ENCODE measurements around the gene NEURL1B.
"Not testable (repeated sequence)": the region's sequence is repeated elsewhere in the genome, so short reads cannot be mapped to it uniquely, and the experiment has no call there.

Gene NEURL1B

DNA sequence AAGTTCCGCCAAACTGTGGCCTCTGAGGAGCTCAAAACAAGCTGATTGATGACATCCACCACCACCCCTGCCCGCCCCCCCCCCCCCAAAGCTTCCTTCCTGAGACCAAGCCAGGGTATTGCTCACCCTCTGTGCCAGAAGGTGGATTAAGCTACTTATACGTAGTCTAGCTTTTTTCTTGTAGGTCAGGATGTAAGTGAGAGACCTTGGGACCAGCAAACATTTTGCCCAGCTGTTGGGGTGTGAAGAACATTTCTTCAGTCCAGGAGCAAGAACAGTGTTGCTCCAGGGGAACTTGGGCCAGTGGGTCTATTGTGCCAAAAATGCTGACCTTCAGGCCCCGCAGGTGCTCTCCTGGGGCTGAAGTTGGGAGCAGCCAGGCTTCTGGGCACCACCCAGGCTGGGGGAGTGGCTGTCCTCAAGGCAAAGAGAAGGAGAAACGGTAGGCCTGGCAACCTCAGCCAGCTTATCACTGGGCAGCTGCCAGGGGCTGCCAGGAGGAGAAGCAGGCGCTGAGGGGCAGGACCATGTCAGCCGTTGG is 18.0 kb downstream of the NEURL1B start:
- DNase-seq: peak; percentile 81

DNA sequence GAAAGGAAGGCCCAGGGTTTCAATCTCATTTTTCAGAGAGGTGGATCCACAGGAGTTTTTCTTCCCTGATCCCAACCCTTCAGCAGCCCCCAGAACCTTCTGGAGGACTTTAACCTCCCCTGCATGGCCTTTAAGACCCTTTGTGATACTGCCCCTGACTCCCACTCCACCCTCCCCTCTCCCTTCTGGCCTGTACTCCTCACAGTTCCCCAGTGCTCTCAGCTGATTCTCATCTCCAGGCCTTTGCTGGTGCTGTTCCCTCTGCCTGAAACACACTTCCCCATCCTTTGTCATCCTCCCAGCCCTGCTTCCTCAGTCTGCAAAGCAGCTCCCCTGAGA is 18.5 kb downstream of the NEURL1B start:
- no peak for DNase-seq

DNA sequence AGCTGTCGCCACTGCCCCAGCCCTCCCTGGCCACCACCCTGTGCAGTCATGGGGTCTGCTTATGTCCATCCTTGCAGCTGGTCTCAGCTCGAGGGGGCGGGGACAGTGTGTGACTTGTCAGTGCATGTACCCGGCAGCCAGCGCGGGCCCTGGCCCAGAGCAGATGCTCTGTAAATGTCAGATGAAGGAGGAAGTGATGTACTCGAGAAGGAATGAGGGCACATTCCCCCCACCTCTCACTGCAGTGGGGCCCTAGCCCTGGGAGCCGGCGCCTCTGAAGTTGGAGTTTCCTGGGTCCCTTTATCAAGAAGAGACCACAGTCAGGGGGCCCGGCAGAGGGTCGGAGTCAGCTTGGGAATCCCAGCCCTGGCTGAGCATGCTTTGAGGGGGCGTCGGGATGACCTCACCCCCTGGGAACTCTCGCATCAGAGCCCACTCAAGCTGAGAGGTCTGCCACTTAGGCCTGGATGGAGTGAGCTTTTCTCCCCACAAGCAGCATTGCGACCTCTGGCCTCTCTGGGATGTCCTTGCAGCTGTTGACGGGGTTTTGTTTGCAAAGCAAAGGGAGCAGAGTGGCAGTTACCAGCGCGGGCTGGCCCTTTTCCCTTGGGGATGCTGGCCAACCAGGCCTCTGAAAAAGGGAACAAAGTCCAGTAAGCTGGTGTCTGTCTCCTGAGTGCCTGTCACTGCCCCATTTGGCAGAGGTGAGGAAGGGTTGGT is 19.0 kb downstream of the NEURL1B start:
- peak; percentile 19 for DNase-seq

DNA sequence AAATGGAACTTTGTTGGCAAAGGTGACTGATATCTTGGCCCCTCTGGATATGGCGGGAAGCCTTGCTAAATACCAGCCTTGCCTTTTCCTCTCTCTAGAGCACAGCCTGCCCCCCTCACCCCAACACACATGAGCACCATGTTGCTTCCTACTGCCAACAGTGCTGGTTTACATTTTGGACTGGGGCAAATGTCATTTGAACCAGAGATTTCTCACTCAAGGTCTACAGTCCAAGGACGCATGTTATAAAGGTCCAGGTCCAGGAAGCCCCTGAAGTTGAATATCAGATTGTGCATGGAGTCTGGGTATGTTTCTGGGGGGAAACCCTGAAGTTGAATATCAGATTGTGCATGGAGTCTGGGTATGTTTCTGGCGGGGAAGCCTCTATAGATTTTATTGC is 19.9 kb downstream of the NEURL1B start:
- no peak for DNase-seq

DNA sequence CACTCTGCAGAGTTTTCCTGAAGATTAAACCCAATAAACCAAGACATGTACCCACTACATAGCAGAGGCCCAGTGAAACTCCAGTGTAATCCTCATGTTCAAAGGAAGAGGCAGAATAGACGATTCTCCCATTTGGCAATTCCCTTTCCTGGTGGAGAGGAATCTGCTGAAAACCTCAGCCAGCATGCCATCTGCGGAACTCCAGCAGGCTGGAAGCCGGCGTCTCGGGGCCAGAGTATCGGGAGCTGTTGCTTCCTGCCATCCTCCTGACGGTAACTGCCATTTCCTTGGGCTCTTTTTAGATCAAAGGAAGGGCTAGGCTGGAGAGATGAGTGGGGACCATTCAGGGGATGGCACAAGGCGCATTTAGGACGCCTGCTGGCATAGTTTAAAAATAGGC is 20.5 kb downstream of the NEURL1B start:
- DNase-seq: no peak

DNA sequence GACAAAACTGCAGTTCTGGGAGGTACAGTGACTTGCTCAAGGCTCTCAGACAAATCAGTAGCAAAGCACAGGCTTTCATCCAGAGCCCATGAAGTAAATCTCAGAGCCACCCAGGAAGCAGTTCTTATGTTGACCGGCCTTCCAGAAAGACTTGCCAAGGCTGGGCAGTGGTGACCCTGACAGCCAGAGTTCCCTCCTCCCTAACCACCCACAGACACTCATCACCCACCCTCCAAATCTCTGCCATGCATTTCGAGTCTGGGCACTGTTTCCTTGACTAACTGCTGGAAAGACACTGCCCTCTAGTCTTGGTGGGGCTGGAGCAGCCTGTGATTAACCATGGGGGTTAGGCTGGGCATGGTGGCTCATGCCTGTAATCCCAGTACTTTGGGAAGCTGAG is 21.5 kb downstream of the NEURL1B start:
- DNase-seq: no peak

DNA sequence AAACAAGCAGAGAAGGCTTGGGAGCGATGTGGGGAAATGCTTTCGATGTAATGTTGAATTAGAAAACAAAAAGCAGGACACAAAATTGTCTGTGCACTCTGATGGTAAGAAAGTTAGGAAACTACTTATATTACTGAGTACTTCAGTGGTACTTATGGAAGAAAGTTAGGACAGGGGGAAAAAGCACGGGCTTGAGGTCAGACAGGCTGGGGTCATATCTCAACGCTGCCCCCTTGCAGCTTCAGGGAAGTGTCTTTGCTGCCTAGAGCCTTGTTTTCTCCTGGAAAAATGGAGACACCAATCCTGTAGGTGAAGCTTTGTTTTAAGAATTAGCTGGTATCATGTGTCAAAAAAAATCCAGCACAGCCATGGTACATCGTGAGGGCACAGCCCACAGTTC is 23.0 kb downstream of the NEURL1B start:
- DNase-seq: no peak

DNA sequence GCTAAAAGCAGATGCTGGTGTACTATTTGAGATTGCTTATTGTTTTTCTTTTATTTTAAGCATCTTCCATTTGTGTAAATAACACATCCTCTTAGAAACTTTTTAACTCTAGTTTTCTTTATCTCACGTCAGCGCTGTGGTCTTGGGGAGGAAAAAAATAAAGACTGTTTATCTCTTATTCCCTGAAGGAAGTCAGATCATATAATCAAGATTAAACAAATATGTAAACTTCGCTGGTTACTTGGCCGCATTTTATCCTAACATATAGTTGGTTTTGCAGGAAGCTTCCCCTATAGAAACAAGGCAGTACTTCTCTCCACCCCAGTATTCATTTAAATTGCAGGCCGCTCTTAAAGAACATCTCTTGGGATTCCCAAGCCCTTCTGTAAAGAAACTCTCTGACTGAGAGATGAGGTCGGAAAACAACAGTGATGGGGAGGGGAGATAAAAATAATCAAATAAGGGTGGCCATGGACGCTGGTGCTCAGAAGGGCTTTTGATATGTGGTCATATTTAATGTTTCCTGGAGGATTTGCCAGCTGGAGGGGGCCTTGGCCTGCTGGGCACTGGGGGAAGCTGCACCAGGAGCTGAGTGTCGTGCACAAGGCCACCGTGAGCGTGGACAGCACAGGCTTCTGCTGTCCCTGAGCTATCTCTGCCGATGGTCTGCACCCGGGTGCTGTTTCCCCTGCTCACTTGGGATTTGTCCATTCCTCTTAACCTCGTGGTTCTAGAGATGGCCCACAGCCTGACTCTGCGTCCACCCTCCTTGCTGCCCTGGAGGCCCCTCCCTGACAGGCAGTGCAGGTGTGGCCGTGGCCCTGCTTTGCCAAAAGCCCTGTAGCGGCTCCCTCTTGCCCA is 23.8 kb downstream of the NEURL1B start:
- no peak for DNase-seq

DNA sequence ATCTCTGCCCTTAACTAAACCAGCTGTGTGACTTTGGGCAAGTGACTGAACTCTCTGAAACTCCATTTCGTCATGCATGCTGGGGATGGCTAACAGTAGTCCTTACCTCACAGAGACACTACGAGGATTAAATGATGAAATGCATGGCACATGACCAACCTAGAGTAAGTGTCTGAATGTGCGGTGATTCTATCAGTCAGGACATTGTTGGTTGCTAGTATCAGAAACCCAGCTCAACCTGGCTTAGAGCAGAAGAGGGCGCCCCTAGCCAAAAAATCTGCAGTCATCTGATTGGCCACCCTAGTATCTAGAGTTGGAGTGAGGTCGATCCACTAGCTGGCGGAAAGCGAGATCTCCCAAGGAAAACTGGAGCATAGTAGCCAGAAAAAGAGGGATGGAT is 25.2 kb downstream of the NEURL1B start:
- peak; percentile 40 for DNase-seq

DNA sequence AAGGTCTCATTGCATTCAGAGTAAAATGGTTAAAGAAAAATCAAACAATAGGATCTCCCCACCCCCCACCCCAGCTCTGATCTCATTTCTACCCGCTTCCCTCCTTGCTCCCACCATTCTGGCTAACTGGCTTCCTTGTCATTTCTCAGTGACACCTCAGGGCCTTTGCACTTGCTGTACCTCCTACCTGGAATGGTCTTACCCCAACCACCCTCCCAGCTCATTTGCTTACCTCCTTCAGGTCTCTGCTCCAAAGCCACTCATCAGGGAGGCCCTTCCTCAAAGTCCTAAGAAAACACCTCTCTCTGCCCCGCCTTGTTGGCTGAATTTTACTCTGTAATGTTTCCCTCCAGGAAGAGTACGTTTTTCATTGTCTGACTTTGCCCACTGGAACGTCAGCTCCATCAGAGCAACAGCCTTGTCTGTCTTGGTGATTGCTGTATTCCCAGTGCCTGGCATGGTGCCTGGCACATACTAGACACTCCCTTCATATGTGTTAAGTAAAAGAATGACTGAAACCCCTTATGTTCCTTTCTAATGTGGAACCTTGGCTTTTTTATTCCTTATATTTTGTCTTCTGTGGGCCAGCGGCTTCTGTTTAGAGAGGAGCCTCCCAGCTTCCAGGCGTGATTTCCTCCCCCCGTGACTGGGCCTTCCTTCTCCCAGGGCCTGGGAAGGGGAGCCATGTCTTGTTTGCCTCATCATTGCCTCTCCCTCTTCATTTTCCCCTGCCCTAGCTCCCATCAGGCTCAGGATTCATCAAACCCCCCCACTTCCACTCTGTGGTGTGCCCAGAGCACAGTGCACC is 26.9 kb downstream of the NEURL1B start:
- no peak for DNase-seq

DNA sequence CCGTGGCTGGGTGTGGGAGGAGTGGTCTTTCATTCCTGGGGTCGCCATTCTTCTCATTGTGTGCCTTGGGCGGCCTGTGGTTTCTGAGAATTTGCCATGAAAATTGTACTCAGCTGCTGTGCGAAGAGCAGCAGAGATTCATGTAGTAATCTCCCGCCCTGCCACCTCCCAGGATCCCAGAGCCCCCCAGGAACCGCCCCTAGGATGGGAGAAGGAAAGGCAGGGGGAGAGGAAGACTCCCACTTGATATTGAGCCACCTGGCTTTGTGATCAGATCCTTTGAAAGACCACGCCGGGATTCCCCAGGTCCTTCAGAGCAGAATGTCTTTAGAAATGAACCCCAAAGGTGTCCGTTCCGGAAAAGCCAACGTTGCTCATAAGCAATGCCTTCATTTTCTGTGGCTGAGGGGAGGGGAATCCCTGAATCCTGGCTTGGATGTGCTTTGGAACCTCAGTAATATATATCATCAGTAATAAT is 27.6 kb downstream of the NEURL1B start:
- no peak for DNase-seq

DNA sequence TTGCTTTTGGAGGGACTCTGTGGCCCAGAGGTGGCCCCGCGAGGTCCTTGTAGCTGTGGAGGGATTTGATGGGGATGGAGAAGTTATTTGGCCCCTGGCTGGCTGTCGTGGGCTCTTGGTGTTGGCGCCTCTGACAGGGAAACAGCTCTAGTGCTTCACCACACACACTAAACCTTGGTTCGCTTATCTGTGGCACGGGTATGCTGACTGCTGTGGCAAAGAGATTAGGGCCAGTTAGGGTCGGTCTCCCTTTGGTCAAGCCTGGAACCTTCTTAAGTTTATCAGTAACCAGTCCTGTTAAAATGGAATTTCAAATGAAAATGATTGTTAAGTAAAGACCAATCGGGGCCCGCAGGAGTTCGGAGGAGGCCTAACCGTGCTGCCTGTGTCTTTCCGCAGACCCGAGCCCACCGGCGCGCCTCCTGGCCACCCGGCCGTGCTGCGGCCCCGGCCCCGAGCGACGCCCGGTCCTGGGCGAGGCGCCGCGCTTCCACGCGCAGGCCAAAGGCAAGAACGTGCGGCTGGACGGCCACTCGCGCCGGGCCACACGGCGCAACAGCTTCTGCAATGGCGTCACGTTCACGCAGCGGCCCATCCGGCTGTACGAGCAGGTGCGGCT is 28.4 kb downstream of the NEURL1B start:
- peak; percentile 83 for DNase-seq

DNA sequence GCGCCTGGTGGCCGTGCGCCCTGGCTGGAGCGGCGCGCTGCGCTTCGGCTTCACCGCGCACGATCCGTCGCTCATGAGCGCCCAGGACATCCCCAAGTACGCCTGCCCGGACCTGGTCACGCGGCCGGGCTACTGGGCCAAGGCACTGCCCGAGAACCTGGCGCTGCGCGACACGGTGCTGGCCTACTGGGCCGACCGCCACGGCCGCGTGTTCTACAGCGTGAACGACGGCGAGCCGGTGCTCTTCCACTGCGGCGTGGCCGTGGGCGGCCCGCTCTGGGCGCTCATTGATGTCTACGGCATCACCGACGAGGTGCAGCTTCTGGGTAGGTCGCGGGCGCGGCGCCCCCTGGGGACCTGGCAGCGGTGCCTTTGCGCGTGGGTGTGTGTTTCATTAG is 28.9 kb downstream of the NEURL1B start:
- DNase-seq: no peak

DNA sequence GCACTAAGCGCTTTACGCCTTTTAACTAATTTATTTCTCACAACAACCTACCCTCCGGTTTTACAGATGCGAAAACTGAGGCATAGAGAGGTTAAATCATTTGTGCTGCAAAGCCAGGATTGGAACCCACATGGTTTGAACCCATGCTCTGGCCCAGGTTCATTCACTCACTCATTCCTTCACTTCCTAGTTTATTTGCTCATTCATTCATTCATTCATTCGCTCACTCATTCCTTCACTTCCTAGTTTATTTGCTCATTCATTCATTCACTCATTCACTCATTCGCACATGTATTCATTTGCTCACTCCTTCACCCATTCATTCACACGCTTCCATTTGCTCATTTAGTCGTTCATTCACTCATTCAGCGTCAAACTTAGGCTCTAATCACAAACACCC is 29.4 kb downstream of the NEURL1B start:
- no peak for DNase-seq

DNA sequence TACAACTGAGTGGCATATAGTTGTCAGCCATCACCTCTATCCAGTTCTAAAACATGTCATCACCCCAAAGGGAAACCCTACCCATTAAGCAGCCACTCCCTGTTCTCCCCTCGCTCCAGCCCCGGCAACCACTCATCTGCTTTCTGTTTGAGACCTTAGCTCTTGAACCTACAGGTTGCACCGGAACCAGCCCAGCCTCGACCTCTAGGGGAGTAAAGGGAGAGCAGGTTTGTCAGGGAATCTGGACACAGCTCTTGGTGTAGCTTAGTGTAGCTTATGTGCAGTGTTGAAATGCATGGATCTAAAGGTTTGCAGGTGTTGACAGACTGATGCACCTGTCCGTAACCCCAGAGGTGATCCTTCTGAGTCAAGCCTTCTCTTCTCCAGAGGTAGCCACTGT is 30.0 kb downstream of the NEURL1B start:
- DNase-seq: no peak

DNA sequence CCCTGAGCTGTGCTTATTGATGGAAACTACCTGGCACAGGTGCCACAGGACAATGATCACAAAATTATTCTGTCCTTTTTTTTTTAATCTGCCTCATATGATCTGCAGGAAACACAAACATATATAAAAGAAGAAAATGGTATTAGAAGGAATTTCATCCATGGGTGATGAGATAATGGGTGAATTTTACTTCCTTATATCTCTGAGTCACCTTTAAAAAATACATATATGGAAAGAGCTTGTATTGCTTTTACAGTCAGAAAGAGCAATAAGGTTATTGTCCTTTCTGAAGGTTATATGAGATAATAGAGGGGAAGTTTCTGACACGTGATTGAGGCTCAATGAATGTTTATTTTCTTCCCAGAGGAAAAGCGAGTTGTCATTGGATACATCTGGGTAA is 31.6 kb downstream of the NEURL1B start:
- DNase-seq: no peak

DNA sequence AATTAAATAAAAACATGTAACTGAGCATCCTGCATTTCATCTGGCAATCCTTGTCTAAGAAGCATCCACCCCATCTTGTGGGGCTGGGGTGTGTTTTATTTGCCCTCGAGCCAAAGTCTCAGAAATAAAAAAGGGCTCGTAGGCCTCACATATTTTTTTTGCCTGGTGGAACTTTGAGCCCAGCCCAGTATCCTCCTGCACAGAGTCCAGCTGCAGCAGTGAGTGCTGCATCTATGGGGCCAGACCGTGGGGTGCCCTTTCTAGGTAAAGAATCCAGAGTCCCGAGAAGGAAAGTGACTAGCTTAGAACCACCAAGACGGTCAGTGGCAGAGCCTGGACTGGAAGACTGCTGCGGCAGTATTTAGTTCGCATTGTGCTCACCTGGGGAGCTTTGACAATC is 33.1 kb downstream of the NEURL1B start:
- no peak for DNase-seq

DNA sequence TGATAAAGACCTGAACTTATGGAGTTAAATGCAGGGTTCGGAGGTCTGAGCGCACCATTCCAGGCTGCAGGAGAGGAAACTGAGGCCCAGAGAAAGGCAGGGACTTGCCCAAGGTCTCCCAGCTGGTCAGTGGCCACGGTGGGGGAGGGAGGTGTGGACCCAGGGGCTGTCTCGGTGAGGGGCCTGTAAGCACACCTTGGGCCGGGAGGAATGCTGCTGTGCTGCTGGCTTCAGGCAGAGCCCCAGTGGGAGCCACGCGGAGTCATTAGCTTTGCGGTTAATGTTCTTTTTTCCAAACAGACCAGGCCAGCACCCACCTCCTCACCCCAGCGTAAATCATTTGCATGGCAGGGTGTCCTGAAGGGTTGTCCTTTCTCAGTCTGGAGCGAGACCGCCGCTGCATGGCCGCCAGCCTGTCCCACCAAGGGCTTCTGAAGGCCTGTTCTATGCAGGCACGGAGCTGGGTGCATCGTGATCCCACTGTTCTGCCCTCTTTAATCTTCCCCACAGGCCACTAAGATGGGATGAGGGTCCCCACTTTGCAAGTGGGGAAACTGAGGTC is 35.9 kb downstream of the NEURL1B start:
- DNase-seq: no peak

DNA sequence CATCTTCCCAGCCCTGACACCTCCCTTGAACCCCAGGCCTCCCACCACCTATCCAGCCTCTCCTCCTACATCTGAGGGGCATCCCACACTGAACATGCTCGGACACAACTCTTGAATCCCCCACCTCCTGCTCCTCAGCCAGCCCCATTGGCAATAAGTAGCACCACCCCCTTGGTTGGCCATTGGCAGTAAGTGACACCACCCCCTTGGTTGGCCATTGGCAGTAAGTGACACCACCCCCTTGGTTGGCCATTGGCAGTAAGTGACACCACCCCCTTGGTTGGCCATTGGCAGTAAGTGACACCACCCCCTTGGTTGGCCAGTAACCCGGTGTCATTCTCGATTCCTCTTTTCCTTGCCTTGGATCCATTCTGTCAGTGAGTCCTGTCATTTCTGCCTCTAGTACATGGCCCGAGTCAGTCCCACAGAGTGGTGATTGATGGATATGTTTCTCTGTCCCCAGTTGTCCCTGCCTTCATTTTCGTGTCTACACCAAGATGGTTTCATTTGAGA is 37.4 kb downstream of the NEURL1B start:
- not testable (repeated sequence) for DNase-seq

DNA sequence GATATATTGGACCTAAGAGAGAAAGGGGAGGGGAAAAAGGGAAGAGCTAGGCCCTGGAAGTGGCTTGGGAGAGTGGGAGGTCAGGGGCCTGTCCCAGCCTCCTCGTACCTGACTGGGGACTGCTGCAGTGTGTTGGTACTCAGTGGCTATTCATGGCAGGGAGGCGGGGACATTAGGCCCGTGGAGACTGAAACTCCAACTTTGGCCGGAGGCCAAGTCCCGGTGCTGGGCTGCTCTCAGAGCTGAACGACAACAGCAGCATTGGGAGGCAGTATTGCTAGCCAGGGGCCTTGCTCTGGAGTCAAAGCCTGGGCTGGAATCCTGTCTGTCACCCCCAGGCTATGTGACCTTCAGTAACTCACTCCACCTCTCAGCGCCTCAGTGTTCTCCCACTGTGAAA is 37.8 kb downstream of the NEURL1B start:
- peak; percentile 18 for DNase-seq

DNA sequence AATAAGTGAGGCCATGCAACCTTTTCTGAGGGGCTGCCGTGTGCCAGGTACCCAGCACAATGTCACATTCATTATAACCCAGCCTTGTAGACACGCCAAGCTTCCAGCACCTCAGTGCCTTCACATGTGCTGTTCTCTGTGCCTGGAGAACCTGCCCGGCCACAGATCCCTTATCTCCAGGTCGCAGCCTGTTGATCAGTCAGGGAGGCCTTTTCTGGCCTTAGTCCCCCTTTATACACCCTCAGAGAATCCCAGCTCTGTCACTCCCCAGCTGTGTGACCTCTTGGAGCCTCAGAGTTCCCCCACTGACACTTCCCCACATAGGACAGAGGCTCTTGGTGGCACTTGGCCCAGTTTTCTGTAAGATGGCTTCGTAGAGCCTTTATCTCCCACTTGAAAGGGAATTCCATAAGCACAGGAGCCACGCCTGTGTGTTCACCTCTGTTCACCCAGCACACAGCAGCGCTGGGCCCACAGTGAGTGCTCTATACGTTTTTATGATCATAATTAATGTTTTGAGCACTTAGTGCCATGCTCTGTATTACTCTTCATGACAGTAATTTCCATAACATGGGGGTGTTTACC is 38.7 kb downstream of the NEURL1B start:
- DNase-seq: peak; percentile 54

DNA sequence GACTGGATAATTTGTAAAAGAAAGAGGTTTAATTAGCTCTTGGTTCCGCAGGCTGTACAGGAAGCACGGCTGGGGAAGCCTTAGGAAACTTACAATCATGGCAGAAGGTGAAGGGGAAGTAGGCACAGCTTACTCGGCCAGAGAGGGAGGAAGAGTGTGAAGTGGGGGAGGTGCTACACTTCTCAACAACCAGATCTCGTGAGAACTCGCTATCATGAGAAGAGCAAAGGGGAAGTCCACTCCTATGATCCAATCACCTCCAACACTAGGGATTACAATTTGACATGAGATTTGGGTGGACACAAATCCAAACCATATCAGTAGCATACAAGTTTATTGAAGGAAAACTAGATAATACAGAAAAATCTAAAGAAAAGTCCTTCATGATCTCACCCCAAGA is 39.9 kb downstream of the NEURL1B start:
- peak; percentile 42 for DNase-seq
